SU-DHL-6 (cell line): ENCODE measurements around the gene IER5.

Source experiments
- H2AFZ ChIP-seq: fragments of 200-600 bp; sonication (generic); 2 replicates; pipeline ENCODE4 v1.6.1; 2014; ENCODE audit warnings: low read depth, mild to moderate bottlenecking, moderate library complexity, mixed read lengths, antibody characterized with exemption, low read length; ENCODE audit not compliant: severe bottlenecking
- H3F3A ChIP-seq: fragments of 200-600 bp; shearing (Covaris generic); 2 replicates; pipeline ENCODE4 v1.6.0; 2016; ENCODE audit warnings: antibody characterized with exemption, mild to moderate bottlenecking; ENCODE audit not compliant: insufficient read depth
- H3K27ac ChIP-seq: fragments of 200-600 bp; sonication (generic); 2 replicates; pipeline ENCODE4 v1.5.1; 2016; ENCODE audit warnings: low read depth, mild to moderate bottlenecking, low read length, moderate library complexity, mixed read lengths
- H3K27me3 ChIP-seq: fragments of 200-600 bp; sonication (generic), shearing (Covaris generic); 2 replicates; pipeline ENCODE4 v1.6.0; 2014; ENCODE audit warnings: mild to moderate bottlenecking, low read length
- H3K36me3 ChIP-seq: fragments of 200-600 bp; sonication (generic); 2 replicates; pipeline ENCODE4 v1.6.1; 2014; ENCODE audit warnings: mild to moderate bottlenecking, low read length, mixed read lengths
- H3K4me2 ChIP-seq: fragments of 300-600, 200-600 bp; shearing (Covaris generic), sonication (generic); 2 replicates; pipeline ENCODE4 v1.6.0; 2014; ENCODE audit warnings: low read length, low read depth, mild to moderate bottlenecking; ENCODE audit not compliant: poor library complexity, severe bottlenecking
- H3K4me3 ChIP-seq: fragments of 200-600 bp; sonication (generic); 2 replicates; pipeline ENCODE4 v1.5.1; 2014; ENCODE audit warnings: antibody characterized with exemption, low read length, mild to moderate bottlenecking, mixed read lengths; ENCODE audit not compliant: insufficient read depth, poor library complexity, severe bottlenecking
- H3K79me2 ChIP-seq: fragments of 200-600 bp; sonication (generic); 2 replicates; pipeline ENCODE4 v1.6.1; 2014; ENCODE audit warnings: mild to moderate bottlenecking, low read length, moderate library complexity; ENCODE audit not compliant: insufficient read depth
- H3K9ac ChIP-seq: fragments of 200-600 bp; sonication (generic); 2 replicates; pipeline ENCODE4 v1.7.0; 2014; ENCODE audit warnings: mild to moderate bottlenecking, low read length
- H3K9me2 ChIP-seq: fragments of 200-600 bp; sonication (generic); replicated peaks from 2 replicates; pipeline ENCODE4 v1.6.1; 2014; ENCODE audit warnings: low read length; ENCODE audit not compliant: insufficient read depth
- H3K9me3 ChIP-seq: fragments of 200-600 bp; sonication (generic); 2 replicates; pipeline ENCODE4 v1.6.1; 2014; ENCODE audit warnings: low read length, mixed read lengths; ENCODE audit not compliant: insufficient read depth
- H4K20me1 ChIP-seq: fragments of 200-600 bp; sonication (generic); 2 replicates; pipeline ENCODE4 v1.6.1; 2014; ENCODE audit warnings: low read depth, mild to moderate bottlenecking, antibody characterized with exemption, low read length, moderate library complexity, mixed read lengths
- EZH2phosphoT487 ChIP-seq: fragments of 200-600 bp; sonication (generic), shearing (Covaris generic); conservative IDR thresholded peaks from 2 replicates; pipeline ENCODE4 v1.6.1; 2018; ENCODE audit warnings: mild to moderate bottlenecking, antibody characterized with exemption, low read length, moderate library complexity, mixed read lengths
- TF ChIP-seq, protein P1 (sequence below): fragments of 200-600 bp; sonication (generic); IDR thresholded peaks from one replicate; pipeline ENCODE4 v1.5.1; 2017; ENCODE audit warnings: antibody characterized with exemption, mild to moderate bottlenecking, low read length, moderate library complexity; ENCODE audit not compliant: insufficient read depth, poor library complexity, severe bottlenecking

IER5 gene

DNA sequence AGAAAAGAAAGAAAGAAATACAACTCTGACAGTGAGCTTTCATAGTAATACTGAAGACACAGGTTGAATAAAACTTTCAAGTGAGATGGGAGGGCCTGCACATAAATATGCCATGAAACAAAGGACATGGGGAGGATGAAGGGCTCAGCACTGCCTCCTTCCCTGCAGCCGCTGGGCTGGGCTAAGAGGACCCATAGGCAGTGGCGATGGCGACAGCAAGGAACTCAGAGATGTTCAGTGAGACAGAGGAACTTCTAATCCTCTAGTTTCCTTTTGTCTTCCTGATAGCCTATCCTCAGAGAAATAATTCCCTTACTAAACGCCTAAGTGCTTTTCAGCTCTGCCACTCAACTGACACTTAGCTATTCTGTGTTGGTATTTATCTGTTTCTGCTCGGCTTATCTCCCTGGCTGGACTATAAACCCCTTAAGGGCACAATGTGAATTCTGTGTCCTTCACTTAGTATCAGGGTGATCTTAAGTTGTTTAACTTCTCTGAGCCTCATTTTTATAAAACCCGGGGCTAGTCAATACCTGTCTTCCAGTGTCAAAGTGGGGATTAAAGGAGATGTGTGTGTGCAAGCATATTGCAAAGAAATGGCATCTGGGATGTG is 24.4 kb upstream of the IER5 start:
- Histone ChIP-seq H3K4me3 (no peak overlapping the region), H3K9ac (no peak overlapping the region), H3K27ac (no peak overlapping the region), H3K9me3 (no peaks in the 10 kb centered on the region), H3F3A (peaks cover 6% of the 10 kb centered on the region; the same call in 1 of the 2 replicates), H2AFZ (no peak overlapping the region), H4K20me1 (no peaks in the 10 kb centered on the region), H3K27me3 (no peaks in the 10 kb centered on the region), H3K79me2 (no peaks in the 10 kb centered on the region), H3K9me2 (no peaks in the 10 kb centered on the region), H3K4me2 (no peak overlapping the region), H3K36me3 (no peaks in the 10 kb centered on the region)
- TF ChIP-seq EZH2phosphoT487 = no peak
- TF ChIP-seq, protein P1, sequence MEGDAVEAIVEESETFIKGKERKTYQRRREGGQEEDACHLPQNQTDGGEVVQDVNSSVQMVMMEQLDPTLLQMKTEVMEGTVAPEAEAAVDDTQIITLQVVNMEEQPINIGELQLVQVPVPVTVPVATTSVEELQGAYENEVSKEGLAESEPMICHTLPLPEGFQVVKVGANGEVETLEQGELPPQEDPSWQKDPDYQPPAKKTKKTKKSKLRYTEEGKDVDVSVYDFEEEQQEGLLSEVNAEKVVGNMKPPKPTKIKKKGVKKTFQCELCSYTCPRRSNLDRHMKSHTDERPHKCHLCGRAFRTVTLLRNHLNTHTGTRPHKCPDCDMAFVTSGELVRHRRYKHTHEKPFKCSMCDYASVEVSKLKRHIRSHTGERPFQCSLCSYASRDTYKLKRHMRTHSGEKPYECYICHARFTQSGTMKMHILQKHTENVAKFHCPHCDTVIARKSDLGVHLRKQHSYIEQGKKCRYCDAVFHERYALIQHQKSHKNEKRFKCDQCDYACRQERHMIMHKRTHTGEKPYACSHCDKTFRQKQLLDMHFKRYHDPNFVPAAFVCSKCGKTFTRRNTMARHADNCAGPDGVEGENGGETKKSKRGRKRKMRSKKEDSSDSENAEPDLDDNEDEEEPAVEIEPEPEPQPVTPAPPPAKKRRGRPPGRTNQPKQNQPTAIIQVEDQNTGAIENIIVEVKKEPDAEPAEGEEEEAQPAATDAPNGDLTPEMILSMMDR = no peak

DNA sequence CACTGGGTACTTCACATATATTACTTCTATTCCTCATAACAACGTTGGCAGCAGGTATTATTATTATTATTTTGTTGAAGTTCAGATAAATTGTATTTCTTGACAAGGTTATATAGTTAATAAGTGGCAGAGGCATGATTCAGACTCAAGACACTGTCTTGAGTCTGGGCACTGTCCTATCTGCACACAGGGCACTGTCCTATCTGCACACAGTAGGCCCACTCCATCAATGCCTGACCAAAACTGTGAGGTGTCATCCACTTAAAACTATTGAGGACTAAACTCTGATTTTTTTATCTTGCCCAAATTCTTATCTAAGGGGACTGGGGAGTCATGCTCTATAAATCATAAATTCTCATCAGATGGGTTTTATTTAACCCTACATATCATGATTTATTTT is 23.8 kb upstream of the IER5 start:
- Histone ChIP-seq H3F3A (peaks cover 6% of the 10 kb centered on the region; the same call in 1 of the 2 replicates), H3K27ac (no peak overlapping the region), H3K9ac (no peak overlapping the region), H3K9me2 (no peaks in the 10 kb centered on the region), H3K27me3 (no peaks in the 10 kb centered on the region), H3K4me3 (no peak overlapping the region), H4K20me1 (no peaks in the 10 kb centered on the region), H3K36me3 (no peaks in the 10 kb centered on the region), H3K9me3 (no peaks in the 10 kb centered on the region), H3K79me2 (no peaks in the 10 kb centered on the region), H2AFZ (no peak overlapping the region), H3K4me2 (no peak overlapping the region)
- TF ChIP-seq, protein P1 = no peak
- no peak for TF ChIP-seq EZH2phosphoT487

DNA sequence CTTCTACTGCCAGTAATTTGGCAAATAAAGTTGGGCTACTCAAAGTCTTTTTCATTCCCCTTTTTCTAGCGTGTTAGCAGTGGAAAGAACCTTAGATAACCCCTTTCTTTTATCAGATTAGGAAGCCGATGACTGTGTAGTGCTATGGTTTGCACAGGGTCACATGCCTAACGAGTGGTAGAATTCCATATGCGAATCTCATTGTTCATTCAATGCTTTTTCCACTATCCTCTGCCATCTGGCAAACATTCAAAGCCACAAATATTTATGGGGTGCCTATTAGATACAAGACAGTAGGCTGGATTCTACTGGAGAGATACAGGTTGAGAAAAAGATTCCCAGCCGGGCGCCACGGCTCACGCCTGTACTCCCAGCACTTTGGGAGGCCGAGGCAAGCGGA is 14.9 kb upstream of the IER5 start:
- H3K4me3 ChIP-seq = no peak overlapping the region
- H3K9me3 ChIP-seq = no peaks in the 10 kb centered on the region
- no peak overlapping the region for H3K9ac ChIP-seq
- H2AFZ ChIP-seq = no peak overlapping the region
- H4K20me1 ChIP-seq = no peaks in the 10 kb centered on the region
- H3K27me3 ChIP-seq = no peaks in the 10 kb centered on the region
- no peaks in the 10 kb centered on the region for H3K36me3 ChIP-seq
- no peak overlapping the region for H3K4me2 ChIP-seq
- no peaks in the 10 kb centered on the region for H3K79me2 ChIP-seq
- TF ChIP-seq, protein P1 = no peak
- TF ChIP-seq EZH2phosphoT487 = no peak
- H3K9me2 ChIP-seq = no peaks in the 10 kb centered on the region
- no peaks in the 10 kb centered on the region for H3F3A ChIP-seq
- no peak overlapping the region for H3K27ac ChIP-seq
